AG09309 (cell line): Measurements from ENCODE around the gene TESK1.

Experiments
- DNase-seq: peaks from one replicate; pipeline ENCODE4 v3.0.0-alpha.2; 2010; ENCODE audit warnings: low read depth
- H3K4me3 ChIP-seq: 2 replicates; pipeline ENCODE4 v1.5.1; 2011; ENCODE audit warnings: mild to moderate bottlenecking, low read depth, low read length, moderate library complexity; ENCODE audit not compliant: control insufficient read depth
- CTCF ChIP-seq: IDR thresholded peaks from 2 replicates; pipeline ENCODE4 v1.5.1; 2011; ENCODE audit warnings: mild to moderate bottlenecking, low read depth, low read length, inconsistent platforms; ENCODE audit not compliant: insufficient read depth, control insufficient read depth; ENCODE audit errors: missing control alignments

The TESK1 gene

GRCh38 chr9:35604578-35605350 is at the start of gene TESK1:
TSS of gene TESK1 (plus strand) at chr9:35605262. CDS start at chr9:35605620, 358 bp downstream.
- no peak for DNase-seq
- no peak for TF ChIP-seq CTCF

GRCh38 chr9:35555881-35556280 is 49.2 kb upstream of the TESK1 start:
- no peak overlapping the region for H3K4me3 ChIP-seq
- DNase-seq, result no peak
- no peak for TF ChIP-seq CTCF

More at GRCh38 chr9:35604578-35605350, at the start of gene TESK1:
- H3K4me3 ChIP-seq, result peak within 1 kb of the TSS; percentile 74

GRCh38 chr9:35556776-35557175 is 48.3 kb upstream of the TESK1 start:
- H3K4me3 ChIP-seq, result no peak overlapping the region
- no peak for TF ChIP-seq CTCF
- DNase-seq, result no peak

- H3K4me3 ChIP-seq, result no peak overlapping the region
- no peak for DNase-seq
- no peak for TF ChIP-seq CTCF
Measured at GRCh38 chr9:35557320-35557719, 47.7 kb upstream of the TESK1 start.

- no peak overlapping the region for H3K4me3 ChIP-seq
- no peak for DNase-seq
- no peak for TF ChIP-seq CTCF
Measured at GRCh38 chr9:35558185-35558584, 46.9 kb upstream of the TESK1 start.

- no peak overlapping the region for H3K4me3 ChIP-seq
- no peak for DNase-seq
- no peak for TF ChIP-seq CTCF
Measured at GRCh38 chr9:35559792-35560530, 45.1 kb upstream of the TESK1 start.
